Activated CD4-positive, alpha-beta T cell treated with anti-CD3 and anti-CD28 coated beads, Interleukin-2, amount 50 U/mL, for 48 hours (primary cell): ENCODE data around the gene NOD1.
"Not testable (repeated sequence)": the region's sequence is repeated elsewhere in the genome, so short reads cannot be mapped to it uniquely, and the experiment has no call there.

Experiments used
- DNase-seq, 2 experiments: peaks; one replicate each; pipeline ENCODE4 v3.0.0-alpha.2; 2020

Gene NOD1

DNA sequence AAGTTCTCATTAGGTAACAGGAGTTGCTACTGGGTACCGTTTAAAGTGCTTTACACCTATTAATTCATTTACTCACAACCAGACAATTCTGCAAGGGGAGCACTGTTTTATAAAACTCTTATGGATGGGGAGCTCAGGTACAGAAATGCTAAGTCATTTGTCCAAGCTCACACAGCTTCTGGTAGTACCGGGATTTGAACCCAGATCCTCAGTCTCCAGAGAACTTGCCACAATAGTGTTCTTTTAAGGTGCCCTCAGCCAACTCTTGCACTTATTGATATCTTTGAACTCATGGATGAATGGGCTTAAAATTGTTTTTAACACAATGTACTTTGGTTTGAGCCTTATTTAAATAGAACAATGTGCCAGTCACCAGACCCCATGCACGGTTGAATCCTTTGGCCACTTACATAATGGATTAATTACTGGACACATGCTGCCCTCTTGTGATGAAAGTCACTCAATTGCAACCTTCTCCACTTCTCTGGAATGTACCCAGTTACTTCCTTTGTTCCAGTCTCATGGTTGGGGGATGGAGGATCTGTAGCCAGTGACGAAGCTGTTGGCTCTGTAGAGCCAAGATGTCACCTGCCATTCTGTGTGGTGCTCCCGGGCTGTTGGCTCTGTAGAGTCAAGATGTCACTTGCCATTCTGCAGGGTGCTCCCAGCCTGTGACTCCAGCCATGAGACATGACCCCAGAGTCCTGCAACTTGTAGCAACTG lies 65.6 kb downstream of the NOD1 start:
- DNase-seq: no peak

DNA sequence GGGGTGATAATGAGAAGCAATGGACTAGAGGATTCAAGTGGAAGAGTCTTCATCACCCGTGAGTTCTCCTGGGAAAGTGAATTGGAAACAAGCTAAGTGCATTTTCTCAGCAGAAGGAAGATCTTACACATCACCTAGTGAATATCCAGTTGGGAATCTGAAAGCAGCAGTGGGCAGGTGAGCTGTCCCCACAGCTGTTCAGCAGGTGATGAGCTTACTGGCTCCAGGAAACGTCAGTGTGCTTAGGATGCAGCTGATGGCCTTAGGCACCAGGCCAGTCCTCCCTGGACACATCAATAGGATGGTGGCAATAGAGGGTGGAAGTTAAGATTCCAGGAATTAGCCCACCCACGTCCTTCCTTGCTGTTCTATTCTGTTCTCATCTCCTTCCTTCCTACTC lies 66.7 kb downstream of the NOD1 start:
- no peak for DNase-seq

DNA sequence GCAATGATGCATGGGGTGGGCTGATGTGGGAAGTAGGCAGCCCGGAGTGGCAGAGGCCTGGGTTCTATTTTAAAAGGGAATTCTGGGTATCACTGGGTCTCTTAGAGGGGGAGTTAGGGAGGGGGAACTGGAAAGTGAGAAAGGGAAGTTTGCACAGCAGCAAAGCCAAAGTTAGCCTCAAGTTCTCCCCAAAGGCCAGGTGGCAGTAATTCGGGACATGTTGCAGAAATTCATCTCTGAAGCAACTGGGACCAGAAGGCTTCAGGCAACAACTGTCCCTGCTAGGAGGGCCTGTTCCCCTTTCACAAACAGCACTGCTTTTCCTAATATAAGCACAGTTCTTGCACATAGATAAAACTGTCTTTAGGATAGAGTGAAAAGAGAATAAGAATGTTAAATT lies 67.4 kb downstream of the NOD1 start:
- no peak for DNase-seq

DNA sequence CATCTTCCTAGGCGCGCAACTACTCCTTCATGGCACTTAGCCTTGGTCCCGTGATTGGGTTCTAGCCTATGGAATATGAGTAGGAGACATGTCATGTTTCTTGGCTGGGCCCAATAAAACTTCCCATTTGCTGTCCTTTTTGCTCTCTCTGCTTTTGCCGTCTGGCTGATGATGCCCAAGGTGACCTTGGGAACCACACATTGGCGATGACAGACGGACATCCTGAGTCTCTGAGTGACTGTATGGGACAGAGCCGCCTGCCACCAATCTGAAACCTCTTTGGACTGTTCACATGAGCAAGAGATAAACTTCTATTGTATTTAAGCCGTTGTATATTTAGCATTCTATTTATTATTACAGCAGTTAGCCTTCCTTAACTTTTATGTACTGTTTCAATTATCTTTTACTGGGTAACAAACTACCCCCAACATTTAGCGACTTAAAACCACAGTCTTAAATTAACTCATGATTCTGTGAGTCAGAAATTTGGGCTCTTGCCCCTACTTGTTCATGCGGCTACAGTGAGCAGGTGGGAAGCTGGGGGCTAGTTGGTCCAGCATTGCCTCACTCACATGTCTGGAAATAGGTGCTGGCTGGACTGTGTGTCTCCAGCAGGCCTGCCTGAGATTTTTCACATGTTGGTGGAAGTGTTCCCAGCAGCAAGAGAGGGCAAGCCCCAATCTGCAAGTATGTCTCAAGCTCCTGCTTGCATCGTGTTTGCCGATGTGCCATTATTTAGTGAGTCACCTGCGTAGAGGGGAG lies 71.7 kb downstream of the NOD1 start:
- DNase-seq: no peak

DNA sequence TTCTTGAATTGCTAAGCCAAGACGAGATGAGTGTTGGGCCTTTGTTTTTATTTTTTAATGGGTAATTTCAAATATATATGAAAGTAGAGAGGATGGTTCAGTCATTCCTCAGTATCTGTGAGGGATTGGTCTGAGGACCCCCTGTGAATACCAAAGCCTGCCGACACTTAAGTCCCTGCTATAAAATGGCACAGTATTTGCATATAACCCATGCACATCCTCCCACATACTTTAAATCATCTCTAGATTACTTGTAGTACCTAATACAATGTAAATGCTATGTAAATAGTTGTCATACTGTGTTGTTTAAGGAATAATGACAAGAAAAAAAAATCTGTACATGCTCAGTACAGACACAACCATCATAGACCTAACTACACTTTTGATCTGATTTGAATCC lies 73.4 kb downstream of the NOD1 start:
- DNase-seq: no peak

DNA sequence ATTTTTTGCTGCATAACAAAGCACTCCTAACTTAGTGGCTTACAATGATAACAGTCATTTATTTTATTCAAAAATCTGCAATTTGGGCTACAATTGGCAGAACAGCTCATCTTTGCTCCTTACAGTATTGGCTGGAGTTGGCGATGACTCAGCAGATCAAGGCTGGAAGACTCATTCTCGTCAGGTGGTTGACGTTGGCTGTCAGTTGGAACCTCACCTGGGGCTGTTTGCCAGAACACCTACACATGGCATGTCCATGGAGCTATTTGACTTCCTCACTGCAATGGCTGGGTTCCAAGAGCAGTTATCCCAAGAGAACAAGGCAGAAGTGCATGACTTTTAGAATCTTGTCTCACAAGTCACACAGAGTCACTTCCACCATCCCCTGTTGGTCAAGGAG lies 75.1 kb downstream of the NOD1 start:
- DNase-seq: no peak

DNA sequence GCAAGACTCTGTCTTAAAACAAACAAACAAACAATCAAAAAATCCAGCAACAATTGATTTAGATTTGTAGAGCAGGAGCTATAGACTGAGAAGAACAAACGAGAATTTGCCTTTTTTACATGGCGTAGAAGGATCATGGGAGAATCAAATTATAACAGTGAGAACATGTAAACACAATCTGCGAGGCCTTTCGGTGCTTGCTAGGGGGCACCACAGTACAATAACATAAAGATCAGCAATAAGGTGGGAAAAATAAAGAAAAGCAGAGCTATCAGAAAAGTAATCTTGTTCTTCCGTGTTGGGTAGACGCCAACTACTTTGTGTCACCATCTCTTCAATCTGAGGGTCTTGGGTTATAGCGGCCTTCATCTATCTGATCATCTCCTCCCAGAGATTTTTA lies 82.2 kb downstream of the NOD1 start:
- no peak for DNase-seq

DNA sequence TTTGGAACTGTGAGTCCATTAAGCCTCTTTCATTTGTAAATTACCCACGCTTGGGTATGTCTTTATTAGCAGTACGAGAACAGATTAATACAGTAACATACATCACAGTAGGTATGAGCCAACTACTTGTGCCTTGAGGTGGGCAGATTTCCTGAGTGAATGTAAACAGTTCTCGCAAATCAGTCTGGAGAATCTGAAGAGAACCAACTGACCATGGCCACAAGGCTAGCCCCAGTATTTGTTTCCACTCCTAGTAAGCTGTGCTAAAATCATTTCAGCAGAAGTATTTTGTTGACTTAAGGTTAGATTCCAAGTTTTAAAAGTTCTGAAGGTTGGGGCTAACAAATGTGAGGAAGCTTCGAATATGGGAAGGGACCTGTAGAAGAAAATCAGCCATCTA lies 82.9 kb downstream of the NOD1 start:
- DNase-seq: no peak

DNA sequence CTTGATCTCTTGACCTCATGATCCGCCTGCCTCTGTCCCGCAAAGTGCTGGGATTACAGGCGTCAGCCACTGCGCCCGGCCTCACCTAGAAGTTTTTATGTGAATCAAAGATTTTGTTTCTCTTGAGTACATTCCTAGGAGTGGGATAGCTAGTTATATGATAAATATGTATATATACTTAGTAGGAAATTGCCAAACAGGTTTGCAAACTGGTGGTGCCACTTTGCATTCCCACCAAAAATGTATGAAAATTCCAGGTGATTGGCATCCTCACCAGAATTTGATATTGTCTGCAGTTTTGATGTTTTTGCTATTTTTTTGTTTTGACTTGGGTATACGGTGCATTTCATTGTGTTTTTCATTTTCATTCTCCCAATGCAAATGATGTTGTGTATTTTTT lies 86.8 kb downstream of the NOD1 start:
- no peak for DNase-seq

DNA sequence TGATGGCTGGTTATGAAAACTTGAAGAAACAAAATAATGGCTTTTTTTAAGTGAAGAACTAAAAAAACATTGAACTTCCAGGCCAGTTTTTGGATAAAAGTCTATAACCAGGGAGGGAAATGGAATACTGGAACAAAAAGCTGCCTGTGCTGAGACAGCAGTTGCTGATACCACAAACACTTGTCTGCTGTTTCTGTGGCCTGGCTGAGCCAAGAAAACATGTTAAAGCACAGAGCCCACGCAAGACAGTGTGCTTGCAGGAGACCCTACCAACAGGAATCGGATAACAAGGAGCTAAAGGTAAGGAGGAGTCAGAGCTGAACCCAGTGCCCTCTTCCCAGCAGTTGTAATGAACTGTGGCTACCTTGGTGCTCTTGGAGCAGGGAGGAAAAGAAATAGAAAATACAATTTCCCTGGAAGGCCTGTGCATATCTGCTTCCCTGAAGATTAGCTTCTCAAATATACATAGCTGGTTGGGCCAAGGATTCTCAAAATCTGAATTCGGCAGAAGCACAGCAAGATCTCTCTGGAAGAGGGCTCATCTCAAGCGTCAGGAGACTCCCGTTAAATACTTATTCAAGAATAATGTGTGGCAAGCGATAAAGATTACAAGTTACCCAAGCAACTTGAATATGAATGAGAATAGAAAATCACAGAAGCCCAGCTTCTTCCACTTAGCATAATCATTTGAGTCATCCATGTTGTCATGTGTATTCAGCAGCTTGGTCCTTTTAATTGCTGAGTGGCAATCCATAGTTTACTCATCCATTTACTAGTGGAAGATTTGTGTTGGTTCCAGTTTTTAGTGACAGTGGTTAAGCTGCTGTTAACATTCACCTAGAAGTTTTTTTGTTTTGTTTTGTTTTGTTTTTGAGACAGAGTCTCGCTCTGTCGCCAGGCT lies 87.6 kb downstream of the NOD1 start:
- no peak for DNase-seq

DNA sequence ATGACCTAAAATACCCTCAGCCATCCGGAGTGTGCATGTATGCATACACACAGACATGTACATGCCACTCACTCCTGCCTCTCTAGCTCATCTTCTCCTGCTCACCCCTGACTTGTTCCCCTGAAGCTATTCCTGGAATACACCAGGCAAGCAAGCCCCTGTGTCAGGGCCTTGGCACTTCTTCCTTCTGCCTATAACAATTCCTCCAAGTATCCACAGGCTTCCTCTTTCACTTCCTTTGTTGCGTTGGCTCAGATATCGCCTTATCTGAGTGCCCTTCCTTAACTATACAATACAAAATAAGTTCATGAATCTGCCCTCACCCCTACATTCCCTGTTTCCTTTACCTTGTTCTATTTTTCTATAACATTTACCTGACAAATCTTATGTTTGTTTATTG lies 88.8 kb downstream of the NOD1 start:
- DNase-seq: no peak

DNA sequence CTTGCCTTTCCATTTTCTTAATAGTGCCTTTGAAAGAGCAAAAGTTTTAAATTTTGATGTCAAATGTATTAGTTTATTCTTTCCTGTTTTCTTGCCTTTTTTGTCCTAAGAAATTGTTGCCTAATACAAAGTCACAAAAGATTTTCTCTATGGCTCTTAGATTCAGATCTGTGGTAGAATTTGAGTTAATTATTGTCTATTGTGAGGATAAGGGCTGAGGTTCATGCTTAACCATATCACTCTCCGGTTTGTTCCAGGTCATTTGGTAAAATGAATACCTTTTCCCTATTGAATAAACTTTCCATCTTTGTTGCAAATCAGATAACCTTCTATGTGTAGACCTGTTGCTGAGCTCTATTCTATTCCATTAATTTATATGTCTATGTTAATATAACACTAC lies 96.0 kb downstream of the NOD1 start:
- DNase-seq: no peak

DNA sequence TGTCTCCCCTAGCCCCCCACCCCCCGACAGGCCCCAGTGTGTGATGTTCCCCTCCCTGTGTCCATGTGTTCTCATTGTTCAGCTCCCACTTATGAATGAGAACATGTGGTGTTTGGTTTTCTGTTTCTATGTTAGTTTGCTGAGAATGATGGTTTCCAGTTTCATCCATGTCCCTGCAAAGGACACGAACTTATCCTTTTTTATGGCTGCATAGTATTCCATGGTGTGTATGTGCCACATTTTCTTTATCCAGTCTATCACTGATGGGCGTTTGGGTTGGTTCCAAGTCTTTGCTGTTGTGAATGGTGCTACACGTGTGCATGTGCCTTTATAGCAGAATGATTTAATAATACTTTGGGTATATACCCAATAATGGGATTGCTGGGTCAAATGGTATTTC lies 97.8 kb downstream of the NOD1 start:
- DNase-seq: not testable (repeated sequence)

DNA sequence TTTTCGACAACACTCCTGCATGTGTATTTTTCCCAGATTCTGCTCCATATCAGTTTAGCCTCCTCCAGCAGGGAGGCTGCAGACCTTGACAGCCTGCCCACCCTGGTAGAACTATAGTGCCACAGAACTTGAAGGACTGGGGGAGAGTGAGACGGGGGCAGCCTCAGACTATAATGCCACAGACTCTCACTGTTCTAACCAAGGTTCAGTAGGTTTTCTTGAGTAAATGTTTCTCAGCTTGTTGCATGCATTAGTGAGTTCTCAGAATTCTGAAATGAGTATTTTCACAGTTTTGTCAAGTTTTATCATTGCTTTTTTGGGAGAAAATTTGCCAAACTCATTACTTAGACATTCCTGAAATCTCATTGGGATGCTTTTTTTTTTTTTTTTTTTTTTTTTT lies 98.3 kb downstream of the NOD1 start:
- no peak for DNase-seq

DNA sequence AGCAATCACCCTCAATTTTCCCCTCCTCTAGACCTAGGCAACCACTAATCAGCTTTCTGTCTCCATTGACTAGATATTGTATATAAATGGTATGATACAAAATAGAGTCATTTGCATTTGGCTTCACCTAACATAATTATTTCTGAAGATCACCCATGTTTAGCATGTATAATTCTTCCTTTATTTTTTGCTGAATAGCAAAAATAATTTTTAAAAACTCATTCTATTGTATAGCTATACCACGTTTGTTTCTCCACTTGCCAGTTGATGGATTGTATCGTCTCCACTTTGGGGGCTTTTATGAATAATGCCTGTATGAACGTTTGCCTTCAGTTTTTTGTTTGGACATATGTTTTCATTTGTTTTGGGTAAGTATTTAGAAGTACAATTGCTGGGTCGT lies 98.8 kb downstream of the NOD1 start:
- no peak for DNase-seq

DNA sequence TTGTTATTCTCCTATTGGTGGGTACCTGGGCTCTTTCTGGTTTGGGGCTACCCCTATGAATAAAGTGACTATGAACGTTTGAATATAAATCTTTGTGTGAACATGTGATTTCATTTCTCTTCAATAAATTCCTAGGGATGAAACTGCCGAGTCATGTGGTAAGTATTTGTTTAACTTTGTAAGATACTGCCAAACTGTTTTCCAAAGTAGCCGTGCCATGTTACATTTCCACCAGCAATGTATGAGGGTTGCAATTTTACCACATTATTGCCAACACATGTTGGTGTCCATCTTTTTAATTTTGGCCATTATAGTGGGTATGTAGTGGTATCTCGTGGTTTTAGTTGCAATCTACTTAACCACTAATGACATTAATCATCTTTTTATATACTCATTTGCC lies 99.5 kb downstream of the NOD1 start:
- DNase-seq: no peak

DNA sequence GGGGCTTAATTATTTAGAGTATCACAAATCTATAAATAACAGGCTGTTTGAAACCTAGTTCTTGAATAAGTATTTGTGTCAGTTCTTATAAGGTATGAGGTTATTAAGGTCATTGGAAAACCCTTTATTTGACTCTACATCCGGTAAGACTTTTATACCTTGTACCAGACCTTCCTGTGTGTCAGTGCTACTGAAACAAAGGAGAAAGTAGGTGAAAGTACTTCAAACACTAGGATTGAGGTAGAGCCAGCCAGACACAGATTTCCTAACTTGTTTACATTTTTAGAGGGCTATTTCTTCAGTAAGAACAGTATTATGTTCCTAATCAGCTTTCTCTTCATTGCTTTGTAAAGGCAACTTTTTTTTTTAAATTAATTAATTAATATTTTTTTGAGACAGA lies 100.3 kb downstream of the NOD1 start:
- DNase-seq: no peak
